GM21360 (cell line): ENCODE results near the gene CYSLTR2.

Source experiments
- ATAC-seq: cut with Tn5 transposase; IDR thresholded peaks from one replicate; pipeline ENCODE4 v1.9.1; 2021; ENCODE audit warnings: mild to moderate bottlenecking, moderate library complexity; ENCODE audit not compliant: unreplicated experiment

Gene CYSLTR2

DNA sequence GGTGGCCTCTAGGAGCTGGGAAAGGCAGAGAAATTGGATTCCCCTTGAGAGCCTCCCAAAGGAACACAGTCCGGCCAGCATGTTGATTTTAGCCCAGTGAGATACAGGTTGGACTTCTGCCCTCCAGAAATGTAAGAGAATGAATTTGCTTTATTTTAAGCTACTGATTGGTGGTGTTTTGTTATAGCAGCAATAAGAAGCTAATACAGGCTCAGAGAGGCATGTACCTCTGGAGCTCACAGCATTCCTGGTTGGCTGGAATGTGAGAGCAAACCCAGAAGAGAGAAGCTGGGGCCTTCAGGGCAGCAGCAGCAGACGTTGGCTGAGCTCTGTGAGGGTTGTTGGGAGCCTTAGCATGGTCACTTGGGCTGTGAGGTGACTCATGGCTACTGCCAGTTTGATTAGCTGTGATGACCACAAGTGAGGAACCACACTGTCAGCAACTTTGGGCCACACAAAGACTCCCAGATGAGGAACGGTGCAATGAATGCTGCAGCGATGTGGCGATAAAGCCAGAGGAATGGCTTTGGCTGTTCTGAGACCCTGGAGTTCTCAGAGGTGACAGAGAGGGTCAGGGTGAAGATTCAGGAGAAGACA is 80.1 kb downstream of the CYSLTR2 start:
- ATAC-seq = no peak

DNA sequence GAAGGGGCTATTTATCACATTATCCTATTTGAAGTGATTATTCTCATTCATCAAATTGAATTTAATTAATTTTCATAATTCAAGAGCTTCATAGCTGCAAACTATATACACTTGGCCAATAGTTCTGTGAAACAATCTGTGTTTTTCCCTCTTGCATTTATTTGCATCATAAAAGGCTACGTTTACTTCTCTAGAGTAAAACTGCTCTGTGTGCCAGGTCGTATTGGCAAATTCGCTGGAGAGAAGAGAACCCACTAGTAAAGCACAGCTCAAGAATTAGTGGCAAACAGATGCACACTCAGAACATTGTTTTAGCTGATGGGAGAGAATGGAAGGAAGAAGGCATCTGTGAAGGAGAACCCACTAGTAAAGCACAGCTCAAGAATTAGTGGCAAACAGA is 81.8 kb downstream of the CYSLTR2 start:
- no peak for ATAC-seq

DNA sequence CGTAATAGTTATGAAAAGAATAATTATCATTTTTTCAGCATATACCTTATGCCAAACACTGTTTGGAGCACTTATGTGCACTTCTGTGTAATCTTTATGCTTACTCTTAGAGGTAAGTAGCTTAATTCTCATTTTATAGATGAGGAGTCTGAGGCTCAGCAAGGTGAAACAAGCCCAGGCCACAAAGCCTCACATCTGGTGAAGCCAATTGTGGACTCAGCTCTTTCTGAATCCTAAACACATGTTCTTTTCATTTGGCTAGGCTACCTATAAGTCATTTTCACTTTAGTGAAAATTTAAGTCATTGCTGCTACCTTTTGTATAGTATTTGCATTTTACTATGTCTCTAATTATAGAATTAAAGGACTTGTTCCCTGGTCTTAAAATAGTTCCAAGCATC is 84.0 kb downstream of the CYSLTR2 start:
- no peak for ATAC-seq

DNA sequence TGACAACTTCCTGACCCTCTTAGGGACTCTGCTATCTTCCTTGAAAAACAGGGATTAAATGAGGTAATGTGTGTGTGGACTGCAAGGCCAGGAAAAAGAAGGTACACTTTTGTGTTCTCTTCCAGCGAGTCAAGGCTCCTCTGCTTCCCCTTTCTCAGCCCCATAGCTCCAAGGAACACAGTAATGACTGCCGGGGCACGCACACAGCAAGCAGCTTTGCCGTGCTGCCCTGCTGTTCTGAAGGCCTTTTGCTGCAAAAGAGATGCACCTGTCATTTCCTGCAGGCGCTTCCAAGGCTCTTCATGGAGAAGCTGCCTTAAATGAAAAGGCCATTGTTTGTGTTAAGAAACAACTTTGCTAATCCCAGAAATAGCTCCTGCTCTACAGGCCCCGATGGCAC is 84.6 kb downstream of the CYSLTR2 start:
- no peak for ATAC-seq

DNA sequence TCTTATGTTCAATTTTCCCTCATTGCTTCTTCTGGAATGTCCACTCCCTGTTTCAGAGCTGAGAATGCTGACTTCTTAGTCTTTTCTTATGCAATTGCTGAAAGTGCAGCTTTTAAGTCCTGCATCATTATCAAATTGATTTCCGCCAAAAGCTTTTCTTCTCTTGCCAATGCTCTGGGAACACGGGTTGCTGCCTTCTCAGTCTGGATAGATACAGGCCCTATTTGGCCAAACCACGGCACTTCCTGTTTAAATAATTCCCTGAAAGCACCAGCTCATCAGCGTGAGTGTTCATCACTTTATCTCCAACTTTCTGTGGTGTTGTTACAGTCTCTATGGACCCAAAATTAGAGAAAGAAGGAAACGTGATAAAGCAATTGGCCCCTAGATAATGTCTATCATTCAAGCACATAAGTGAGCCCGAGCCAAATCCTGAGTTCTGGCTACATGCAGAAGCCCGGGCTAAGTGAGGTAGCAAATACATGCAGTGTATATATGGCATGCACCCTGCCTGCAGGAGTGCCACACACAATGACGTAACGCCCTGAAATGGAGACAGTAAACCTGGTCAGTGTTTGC is 85.7 kb downstream of the CYSLTR2 start:
- ATAC-seq = no peak

DNA sequence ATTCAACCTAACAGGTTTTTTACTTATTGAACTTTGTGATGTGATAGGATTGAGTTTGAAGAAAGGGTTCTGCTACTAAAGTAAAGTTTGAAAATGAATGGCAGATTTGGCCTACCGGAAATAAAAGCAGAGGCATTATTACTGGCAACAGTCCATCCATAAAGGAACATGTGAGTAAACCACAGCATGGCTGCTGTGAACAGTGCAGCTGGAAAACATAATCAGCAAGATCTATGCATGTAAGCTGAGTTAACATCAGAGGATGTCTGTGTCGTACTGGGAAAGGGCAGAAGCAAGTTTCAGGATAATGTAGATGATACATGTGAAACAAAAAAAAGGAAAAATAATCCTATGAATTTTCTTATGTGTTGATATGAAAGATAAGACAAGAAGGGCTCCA is 87.6 kb downstream of the CYSLTR2 start:
- ATAC-seq = no peak

DNA sequence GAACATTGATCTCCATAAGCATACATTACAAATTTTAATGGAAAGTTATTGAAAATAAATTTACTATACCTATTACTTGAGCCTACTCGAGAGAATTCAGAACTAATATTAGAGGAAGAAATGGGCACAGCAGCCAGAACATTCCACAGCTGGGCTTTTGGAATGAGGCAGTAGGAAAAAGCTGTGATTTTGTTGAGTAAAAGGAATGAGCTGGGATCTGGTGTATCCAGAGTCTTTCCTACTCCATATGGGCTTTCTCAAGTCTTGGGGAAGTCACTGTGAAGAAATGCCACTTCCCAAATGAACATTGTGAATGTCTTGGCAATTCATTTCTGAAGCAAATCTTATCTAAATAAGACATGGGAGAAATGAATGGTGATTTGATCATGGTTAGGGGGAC is 93.1 kb downstream of the CYSLTR2 start:
- no peak for ATAC-seq

DNA sequence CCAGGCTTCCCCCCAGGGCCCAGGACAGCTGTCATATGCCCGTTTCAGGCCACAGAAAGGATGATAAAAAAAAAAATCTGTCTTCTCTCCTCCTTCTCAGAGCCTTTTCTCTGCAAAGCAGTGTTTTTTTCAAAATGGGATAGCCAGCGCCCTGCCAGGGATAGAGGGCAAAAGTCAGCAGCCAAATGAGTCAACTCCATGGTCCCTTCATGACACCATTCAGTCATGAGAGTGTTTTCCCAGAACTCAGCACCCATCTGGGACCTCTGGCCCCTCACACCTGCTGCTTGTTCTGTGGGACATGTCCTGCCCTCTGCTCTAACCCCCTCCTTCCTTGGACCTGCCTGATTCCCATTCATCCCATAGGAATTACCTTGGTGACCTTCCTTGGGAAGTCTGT is 95.0 kb downstream of the CYSLTR2 start:
- no peak for ATAC-seq

DNA sequence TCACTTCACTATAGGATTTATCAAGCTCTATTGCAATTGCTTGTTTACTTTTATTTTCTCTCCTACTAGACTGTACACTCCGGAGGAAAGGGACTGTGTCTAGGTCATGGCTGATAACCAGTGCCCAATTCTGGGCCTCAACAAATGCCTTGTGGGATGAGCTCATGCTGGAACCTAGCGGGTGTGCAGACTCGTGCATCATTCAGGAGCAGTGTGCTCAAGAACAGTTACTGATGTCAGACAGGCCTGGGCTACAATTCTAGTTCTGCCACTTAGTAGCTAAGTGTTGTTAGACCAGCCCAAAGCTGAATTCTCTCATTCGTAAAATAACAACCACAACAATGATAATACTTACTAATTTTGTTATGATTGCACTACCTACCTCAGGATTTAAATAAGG is 95.4 kb downstream of the CYSLTR2 start:
- ATAC-seq = no peak

DNA sequence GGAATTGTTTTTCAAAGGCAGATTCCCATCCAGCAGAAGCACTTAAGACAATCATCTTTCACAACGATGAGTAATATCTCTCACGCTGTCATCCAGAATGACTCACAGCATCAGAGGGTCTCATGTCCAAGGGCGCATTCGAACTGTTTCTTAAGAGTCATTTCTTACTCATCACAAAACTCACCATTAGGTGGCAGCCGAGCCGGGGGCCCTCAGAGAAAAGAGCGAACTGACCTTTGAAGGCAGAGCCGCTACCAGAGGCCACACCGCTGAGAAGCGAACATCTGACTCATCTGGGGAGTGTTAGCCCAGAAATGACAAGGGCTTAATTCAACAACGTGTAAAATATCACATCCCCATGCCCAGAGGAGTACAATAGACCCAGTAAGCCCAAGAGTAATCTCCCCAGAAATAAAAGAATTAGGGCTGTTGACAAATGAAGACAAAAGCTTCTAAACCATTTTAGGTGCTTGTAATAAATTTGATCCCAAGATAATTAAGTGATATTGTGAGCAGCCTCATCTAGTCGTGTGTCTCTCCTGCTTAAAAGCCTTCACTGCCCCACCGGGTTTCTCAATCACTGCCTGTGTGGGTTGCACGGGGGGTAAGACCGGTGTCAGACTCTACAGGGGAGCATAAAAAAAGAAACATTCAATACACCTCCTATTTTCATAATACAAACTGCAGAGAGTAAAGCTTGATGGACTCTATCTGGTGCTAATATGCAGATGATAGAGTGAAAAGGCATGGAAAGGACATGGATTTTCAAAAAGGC is 96.2 kb downstream of the CYSLTR2 start:
- ATAC-seq = peak; percentile 83

DNA sequence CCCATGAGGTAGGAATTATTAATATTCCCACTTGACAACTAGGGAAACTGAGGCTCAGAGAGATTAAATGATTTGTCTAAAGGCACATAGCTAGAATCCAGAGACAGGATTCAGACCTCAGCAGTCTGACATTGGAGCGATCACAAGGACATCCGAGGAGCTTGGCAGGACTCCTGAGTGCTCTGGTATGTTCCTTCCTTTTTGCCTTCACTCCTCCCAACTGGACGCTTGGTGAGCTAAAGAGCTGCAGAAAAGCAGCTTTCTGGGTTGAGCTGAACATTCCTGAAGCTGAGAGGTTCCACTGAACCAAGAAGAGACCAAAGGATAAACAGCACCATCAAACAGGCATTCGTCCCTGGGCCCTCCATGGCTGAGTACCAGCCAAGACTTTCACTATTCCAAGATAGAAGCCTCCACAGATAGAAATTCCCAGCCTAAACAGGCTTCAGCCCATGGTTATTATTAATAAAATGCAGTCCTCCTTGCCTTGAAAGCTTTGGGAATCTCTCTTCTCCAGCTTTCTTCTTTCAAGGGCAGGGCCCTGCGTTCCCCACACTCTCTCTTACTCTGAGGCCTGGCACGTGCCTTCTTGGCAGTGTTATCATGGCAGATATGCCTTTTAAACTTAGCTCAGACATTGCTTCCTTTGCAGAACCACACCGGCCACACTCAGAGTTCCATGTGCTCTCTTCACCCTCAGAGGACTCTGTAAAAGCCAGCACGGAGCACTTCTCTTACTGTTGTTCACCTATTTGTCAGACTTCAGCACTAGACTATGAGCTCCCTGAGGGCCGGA is 97.1 kb downstream of the CYSLTR2 start:
- no peak for ATAC-seq

DNA sequence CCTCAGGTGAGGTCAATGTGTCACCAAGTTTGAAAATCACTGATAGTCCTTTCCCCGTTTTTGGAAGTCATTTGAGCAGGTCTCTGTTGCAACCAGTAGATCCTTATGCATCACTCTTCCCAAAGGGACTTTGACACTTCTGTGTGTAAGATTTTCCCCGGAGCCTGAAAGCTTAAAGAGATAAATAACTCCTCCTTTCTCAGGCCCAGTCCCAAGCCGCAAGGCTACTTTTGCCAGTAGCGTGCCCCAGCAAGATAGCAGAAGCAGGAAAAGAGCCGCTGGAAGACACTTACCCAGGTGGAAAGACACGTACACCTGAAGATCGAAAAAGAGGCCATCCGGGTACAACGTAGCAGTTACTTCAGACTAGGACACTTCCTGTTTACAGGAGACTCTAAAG is 106.9 kb downstream of the CYSLTR2 start:
- no peak for ATAC-seq
